ENCODE data around the gene LMF1.

DNA sequence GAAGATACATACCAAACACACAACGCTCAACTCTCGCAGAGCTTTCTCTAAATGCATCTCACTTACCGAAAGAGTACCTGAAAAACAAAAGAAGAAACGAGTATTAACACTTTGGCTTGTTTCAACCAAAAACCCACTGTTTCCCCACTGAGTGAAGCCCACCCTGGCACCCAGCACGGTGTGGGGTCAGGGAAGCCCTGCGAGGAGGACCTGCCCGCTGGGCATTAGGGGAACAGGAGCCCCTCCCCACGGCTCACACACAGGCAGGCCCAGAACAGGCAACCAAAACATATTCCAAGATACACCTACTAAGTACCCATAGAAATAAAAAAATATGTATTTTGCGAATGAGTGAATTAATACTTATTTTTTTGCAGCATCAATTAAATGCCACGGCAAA lies 36.6 kb downstream of the LMF1 start:
- TF ChIP-seq, protein P1, sequence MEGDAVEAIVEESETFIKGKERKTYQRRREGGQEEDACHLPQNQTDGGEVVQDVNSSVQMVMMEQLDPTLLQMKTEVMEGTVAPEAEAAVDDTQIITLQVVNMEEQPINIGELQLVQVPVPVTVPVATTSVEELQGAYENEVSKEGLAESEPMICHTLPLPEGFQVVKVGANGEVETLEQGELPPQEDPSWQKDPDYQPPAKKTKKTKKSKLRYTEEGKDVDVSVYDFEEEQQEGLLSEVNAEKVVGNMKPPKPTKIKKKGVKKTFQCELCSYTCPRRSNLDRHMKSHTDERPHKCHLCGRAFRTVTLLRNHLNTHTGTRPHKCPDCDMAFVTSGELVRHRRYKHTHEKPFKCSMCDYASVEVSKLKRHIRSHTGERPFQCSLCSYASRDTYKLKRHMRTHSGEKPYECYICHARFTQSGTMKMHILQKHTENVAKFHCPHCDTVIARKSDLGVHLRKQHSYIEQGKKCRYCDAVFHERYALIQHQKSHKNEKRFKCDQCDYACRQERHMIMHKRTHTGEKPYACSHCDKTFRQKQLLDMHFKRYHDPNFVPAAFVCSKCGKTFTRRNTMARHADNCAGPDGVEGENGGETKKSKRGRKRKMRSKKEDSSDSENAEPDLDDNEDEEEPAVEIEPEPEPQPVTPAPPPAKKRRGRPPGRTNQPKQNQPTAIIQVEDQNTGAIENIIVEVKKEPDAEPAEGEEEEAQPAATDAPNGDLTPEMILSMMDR (IDR thresholded peaks at IDR 0.05), result no peak
- no peak for TF ChIP-seq POLR2A (IDR thresholded peaks at IDR 0.05)

Measured in prostate gland (tissue), 2 donors.